Mucosa of descending colon (tissue), 3 donors: Measurements from ENCODE around the gene NLRP11. TPM values are rescaled to one million over a fixed set of nuclear protein-coding genes. Genes with fewer than 3 reads are reported as not detected.

Source experiments
- ATAC-seq: fragments of 200-7000 bp; cut with Tn5 transposase; one replicate; pipeline ENCODE4 v1.9.1; 2020; ENCODE audit warnings: mild to moderate bottlenecking, moderate library complexity
- DNase-seq, 3 donors: peaks; one replicate each; pipeline ENCODE4 v3.0.0-alpha.2; 2020
- H3K36me3 ChIP-seq: fragments of 200-600 bp; one replicate; pipeline ENCODE4 v1.8.0; 2021; ENCODE audit warnings: low read depth, mild to moderate bottlenecking
- H3K4me1 ChIP-seq: fragments of 200-600 bp; one replicate; pipeline ENCODE4 v1.8.0; 2021; ENCODE audit warnings: low read depth, mild to moderate bottlenecking
- H3K4me3 ChIP-seq: fragments of 200-600 bp; one replicate; pipeline ENCODE4 v1.8.0; 2021; ENCODE audit warnings: mild to moderate bottlenecking
- H3K9me3 ChIP-seq: fragments of 200-600 bp; one replicate; pipeline ENCODE4 v1.8.0; 2021; ENCODE audit warnings: mild to moderate bottlenecking
- intact Hi-C, 2 donors: fragments of 100-400 bp; cut with DNase I in 1 of 2; cut with micrococcal nuclease in 1 of 2; formaldehyde crosslinking; loops; one replicate each; pipeline versions ENCODE4 v1.11.0 to v1.11.1; 2022; cut with DNase I, micrococcal nuclease
- total RNA-seq, 3 donors: library from RNA; stranded (reverse); fragmentation: NEBNext Ultra II Directional in 2 of 3; extraction: Animal tissue kit (Norgen Biotek cat#: 25700) in 2 of 3; gene quantifications; one replicate each; pipeline versions ENCODE4 v1.2.1 to v1.2.4, GENCODE V29; 2021 to 2023
- TF ChIP-seq, protein P1 (sequence below): fragments of 200-600 bp; IDR thresholded peaks from one replicate; pipeline ENCODE4 v1.8.0; 2022; ENCODE audit warnings: antibody characterized with exemption, mild to moderate bottlenecking
- donor health status: DM: no; HTN: no; CAD: no; lungs with moderate emphysema.
- donor health status: DM: no; HTN: no; CAD: no.
- donor health status: DM: no; HTN: yes; CAD: no.

NLRP11 gene
- total RNA-seq, 3 donors from 2014 or later: 0.12 TPM; not detected in 2

DNA sequence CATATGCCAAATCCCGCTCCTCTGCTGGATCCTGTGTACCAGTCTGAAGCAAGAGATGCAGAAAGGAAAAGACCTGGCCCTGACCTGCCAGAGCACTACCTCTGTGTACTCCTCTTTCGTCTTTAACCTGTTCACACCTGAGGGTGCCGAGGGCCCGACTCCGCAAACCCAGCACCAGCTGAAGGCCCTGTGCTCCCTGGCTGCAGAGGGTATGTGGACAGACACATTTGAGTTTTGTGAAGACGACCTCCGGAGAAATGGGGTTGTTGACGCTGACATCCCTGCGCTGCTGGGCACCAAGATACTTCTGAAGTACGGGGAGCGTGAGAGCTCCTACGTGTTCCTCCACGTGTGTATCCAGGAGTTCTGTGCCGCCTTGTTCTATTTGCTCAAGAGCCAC, 26.6 kb upstream of the NLRP11 start:
- ATAC-seq (no peak), DNase-seq (no peak)
- no peaks in the 10 kb centered on the region for H3K9me3 ChIP-seq
- TF ChIP-seq, protein P1, sequence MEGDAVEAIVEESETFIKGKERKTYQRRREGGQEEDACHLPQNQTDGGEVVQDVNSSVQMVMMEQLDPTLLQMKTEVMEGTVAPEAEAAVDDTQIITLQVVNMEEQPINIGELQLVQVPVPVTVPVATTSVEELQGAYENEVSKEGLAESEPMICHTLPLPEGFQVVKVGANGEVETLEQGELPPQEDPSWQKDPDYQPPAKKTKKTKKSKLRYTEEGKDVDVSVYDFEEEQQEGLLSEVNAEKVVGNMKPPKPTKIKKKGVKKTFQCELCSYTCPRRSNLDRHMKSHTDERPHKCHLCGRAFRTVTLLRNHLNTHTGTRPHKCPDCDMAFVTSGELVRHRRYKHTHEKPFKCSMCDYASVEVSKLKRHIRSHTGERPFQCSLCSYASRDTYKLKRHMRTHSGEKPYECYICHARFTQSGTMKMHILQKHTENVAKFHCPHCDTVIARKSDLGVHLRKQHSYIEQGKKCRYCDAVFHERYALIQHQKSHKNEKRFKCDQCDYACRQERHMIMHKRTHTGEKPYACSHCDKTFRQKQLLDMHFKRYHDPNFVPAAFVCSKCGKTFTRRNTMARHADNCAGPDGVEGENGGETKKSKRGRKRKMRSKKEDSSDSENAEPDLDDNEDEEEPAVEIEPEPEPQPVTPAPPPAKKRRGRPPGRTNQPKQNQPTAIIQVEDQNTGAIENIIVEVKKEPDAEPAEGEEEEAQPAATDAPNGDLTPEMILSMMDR: no peak
- no peaks in the 10 kb centered on the region for H3K4me1 ChIP-seq
- H3K36me3 ChIP-seq: no peaks in the 10 kb centered on the region
- intact Hi-C loops: no loop called here
- no peak overlapping the region for H3K4me3 ChIP-seq

DNA sequence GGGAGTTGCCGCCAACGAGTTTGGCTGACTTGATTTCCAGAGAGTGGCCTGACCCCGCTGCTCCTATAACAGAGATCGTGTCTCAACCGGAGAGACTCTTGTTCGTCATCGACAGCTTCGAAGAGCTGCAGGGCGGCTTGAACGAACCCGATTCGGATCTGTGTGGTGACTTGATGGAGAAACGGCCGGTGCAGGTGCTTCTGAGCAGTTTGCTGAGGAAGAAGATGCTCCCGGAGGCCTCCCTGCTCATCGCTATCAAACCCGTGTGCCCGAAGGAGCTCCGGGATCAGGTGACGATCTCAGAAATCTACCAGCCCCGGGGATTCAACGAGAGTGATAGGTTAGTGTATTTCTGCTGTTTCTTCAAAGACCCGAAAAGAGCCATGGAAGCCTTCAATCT, 26.2 kb upstream of the NLRP11 start:
- DNase-seq (no peak), ATAC-seq (no peak)
- Histone ChIP-seq H3K9me3 (no peaks in the 10 kb centered on the region), H3K4me1 (no peaks in the 10 kb centered on the region), H3K36me3 (no peaks in the 10 kb centered on the region), H3K4me3 (no peak overlapping the region)
- intact Hi-C loops: no loop called here
- TF ChIP-seq, protein P1: no peak

DNA sequence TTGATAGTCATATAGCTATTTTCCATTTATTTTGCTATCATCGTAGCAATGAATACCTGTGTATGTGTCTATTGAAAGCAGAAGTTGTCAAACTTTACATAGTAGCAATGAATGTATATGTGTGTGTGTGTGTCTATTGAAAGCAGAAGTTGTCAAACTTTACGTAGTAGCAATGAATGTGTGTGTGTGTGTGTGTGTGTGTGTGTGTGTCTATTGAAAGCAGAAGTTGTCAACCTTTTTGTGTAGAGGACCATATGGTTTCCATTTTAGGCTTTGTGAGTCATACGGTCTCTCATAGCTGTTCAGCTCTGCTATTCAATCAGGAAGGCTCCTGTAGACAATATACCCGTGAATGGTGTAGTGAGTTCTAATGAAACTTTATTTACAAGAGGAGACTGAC, 25.4 kb upstream of the NLRP11 start:
- no peak for DNase-seq
- no peaks in the 10 kb centered on the region for H3K36me3 ChIP-seq
- no peaks in the 10 kb centered on the region for H3K4me1 ChIP-seq
- no peak for ATAC-seq
- no peaks in the 10 kb centered on the region for H3K9me3 ChIP-seq
- H3K4me3 ChIP-seq: no peak overlapping the region
- intact Hi-C loops: no loop called here
- TF ChIP-seq, protein P1: no peak

DNA sequence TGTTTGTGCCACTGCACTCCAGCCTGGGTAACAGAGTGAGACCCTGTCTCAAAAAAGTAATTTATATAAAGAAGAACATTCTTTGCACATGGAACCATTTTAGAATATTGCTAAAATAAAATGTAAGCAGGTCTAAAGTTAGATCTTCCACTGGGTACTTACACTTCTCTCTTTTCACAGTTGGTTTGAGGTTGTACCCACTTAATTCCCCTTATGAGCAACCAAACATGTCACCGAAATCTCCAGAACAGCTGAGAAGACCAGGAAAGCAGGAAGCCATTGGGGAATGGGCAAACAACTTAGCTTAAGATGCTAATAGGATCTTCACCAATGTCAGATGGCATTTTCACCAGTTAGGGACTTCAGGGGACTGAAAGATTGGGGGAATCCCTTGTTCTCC, 23.4 kb upstream of the NLRP11 start:
- Histone ChIP-seq H3K36me3 (no peaks in the 10 kb centered on the region), H3K4me3 (no peak overlapping the region), H3K4me1 (no peaks in the 10 kb centered on the region), H3K9me3 (no peaks in the 10 kb centered on the region)
- intact Hi-C loops: no loop called here
- TF ChIP-seq, protein P1: no peak
- ATAC-seq (no peak), DNase-seq (no peak)

DNA sequence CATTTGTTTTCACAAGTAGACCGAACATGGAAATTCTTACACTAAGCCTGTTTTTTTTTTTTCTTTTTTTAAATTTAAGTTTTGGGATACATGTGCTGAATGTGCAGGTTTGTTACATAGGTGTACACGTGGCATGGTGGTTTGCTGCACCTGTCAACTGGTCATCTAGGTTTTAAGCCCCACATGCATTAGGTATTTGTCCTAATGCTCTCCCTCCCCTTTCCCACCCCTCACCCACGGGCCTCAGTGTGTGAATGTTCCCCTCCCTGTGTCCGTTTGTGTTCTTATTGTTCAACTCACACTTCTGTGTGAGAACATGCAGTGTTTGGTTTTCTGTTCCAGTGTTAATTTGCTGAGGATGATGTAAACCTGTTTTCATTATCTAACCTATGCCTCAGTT, 7.1 kb upstream of the NLRP11 start:
- no peaks in the 10 kb centered on the region for H3K4me1 ChIP-seq
- no peak overlapping the region for H3K4me3 ChIP-seq
- intact Hi-C loops: no loop called here
- TF ChIP-seq, protein P1: no peak
- DNase-seq: no peak
- no peaks in the 10 kb centered on the region for H3K9me3 ChIP-seq
- H3K36me3 ChIP-seq: no peaks in the 10 kb centered on the region
- ATAC-seq: no peak

DNA sequence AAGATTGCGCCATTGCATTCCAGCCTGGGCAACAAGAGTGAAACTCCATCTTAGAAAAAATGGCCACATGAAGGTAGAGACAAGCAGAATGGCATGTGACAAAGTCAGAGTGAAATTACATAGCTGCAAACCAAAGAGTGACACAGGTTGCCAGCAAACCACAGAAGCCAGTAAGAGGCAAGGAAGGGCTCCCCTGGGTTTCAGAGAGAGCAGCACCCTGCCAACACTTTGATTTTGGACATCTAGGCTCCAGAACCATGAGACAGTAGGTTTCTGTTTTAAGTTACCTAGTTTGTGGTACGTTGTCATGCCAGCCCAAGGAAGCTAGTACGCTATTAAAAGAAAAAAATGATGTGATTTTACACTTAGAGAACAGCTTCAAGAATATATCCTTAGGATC, 6.5 kb upstream of the NLRP11 start:
- Histone ChIP-seq H3K9me3 (no peaks in the 10 kb centered on the region), H3K4me3 (no peak overlapping the region), H3K4me1 (no peaks in the 10 kb centered on the region), H3K36me3 (no peaks in the 10 kb centered on the region)
- TF ChIP-seq, protein P1: no peak
- ATAC-seq: no peak
- DNase-seq: no peak
- intact Hi-C loops: no loop called here
